Endothelial cell of umbilical vein (primary cell): ENCODE results near the gene PET100. TPM values are rescaled to one million over a fixed set of nuclear protein-coding genes. Genes with fewer than 3 reads are reported as not detected.
A peak's percentile ranks its signal among the peaks of the same experiment; 100 is the strongest.

Experiments
- BruUV-seq: library from RNA; stranded (reverse); fragments of 400-500 nt; replicated peaks from 2 replicates; lab custom pipeline; 2021; lab: Mats Ljungman, UMichigan
- CTCF ChIA-PET: fragments of 300-600, 350-600 bp; sonication (Branson Sonifier 250); formaldehyde crosslinking; loops from one replicate; lab custom pipeline; 2021; ENCODE audit warnings: antibody characterized with exemption, inconsistent platforms; lab: Charles Lee
- POLR2A ChIA-PET: fragments of 300-600, 350-600 bp; sonication (Branson Sonifier 250); formaldehyde crosslinking; loops from one replicate; lab custom pipeline; 2021; ENCODE audit warnings: antibody characterized with exemption, inconsistent platforms; lab: Charles Lee
- DNase-seq: peaks from one replicate; pipeline ENCODE4 v3.0.0-alpha.2; 2011; ENCODE audit warnings: low read depth, low spot score
- FAIRE-seq: peaks from 2 replicates; lab custom pipeline; 2011; peaks lifted over from hg19 to GRCh38; lab: Jason Lieb, UNC
- H2AFZ ChIP-seq: 2 replicates; pipeline ENCODE4 v1.6.0; 2012; ENCODE audit warnings: low read depth, low read length, control low read depth, inconsistent platforms
- H3K27ac ChIP-seq: 2 replicates; pipeline ENCODE4 v1.5.1; 2011; ENCODE audit warnings: low read depth, mild to moderate bottlenecking, control low read depth, low read length, moderate library complexity; ENCODE audit not compliant: insufficient read depth
- H3K27me3 ChIP-seq, 2 experiments: 2 replicates each; pipeline versions ENCODE4 v1.6.0 to v1.6.1; 2011; ENCODE audit warnings: low read length in 2 of 2, mixed read lengths in 1 of 2; ENCODE audit not compliant: control insufficient read depth in 2 of 2, insufficient read depth in 2 of 2
- H3K36me3 ChIP-seq, 2 experiments: 2 replicates in 1 of 2; 3 replicates in 1 of 2; pipeline ENCODE4 v1.5.1; 2011; ENCODE audit warnings: low read length in 2 of 2, mild to moderate bottlenecking in 1 of 2, moderate library complexity in 1 of 2; ENCODE audit not compliant: control insufficient read depth in 2 of 2, insufficient read depth in 2 of 2; ENCODE audit errors: extremely low read depth in 1 of 2
- H3K4me1 ChIP-seq: 3 replicates; pipeline ENCODE4 v1.5.1; 2011; ENCODE audit warnings: mild to moderate bottlenecking, low read length; ENCODE audit not compliant: control insufficient read depth, insufficient read depth; ENCODE audit errors: extremely low read depth
- H3K4me2 ChIP-seq: 2 replicates; pipeline ENCODE4 v1.6.1; 2011; ENCODE audit warnings: low read length, control low read depth, mixed read lengths; ENCODE audit not compliant: insufficient read depth
- H3K4me3 ChIP-seq, 3 experiments: fragments of 200-600 bp in 1 of 3; sonication (generic), shearing (Covaris generic) in 1 of 3; replicated peaks in 1 of 3; 2 replicates each; pipeline ENCODE4 v1.5.1; 2011 to 2016; ENCODE audit warnings: control low read depth in 3 of 3, low read length in 3 of 3, mild to moderate bottlenecking in 2 of 3, inconsistent platforms in 1 of 3, low read depth in 1 of 3, moderate library complexity in 1 of 3; ENCODE audit not compliant: insufficient read depth in 1 of 3
- H3K79me2 ChIP-seq: 2 replicates; pipeline ENCODE4 v1.6.0; 2012; ENCODE audit warnings: low read length, inconsistent platforms; ENCODE audit not compliant: control insufficient read depth, insufficient read depth
- H3K9ac ChIP-seq: replicated peaks from 2 replicates; pipeline ENCODE3; 2011; ENCODE audit warnings: low read length, control low read depth; ENCODE audit not compliant: insufficient read depth; ENCODE audit errors: extremely low read depth
- H3K9me1 ChIP-seq: replicated peaks from 3 replicates; pipeline ENCODE4 v1.6.0; 2011; ENCODE audit warnings: mild to moderate bottlenecking, low read length; ENCODE audit not compliant: control insufficient read depth, insufficient read depth; ENCODE audit errors: extremely low read depth
- H3K9me3 ChIP-seq: replicated peaks from 2 replicates; pipeline ENCODE4 v1.5.1; 2012; ENCODE audit warnings: low read length, inconsistent platforms; ENCODE audit not compliant: control insufficient read depth, insufficient read depth
- H4K20me1 ChIP-seq: replicated peaks from 2 replicates; pipeline ENCODE3; 2011; ENCODE audit warnings: mild to moderate bottlenecking, low read length; ENCODE audit not compliant: control insufficient read depth, insufficient read depth; ENCODE audit errors: extremely low read depth
- CTCF ChIP-seq, 2 donors: IDR thresholded peaks; 1 replicate in 1 of 2; 2 replicates in 1 of 2; pipeline ENCODE4 v1.5.1; 2011; ENCODE audit warnings: low read length in 2 of 2, mild to moderate bottlenecking in 2 of 2, moderate library complexity in 2 of 2, control low read depth in 1 of 2, inconsistent platforms in 1 of 2, low read depth in 1 of 2; ENCODE audit not compliant: insufficient read depth in 1 of 2; ENCODE audit errors: extremely low read depth in 1 of 2
- EZH2 ChIP-seq: IDR thresholded peaks from 2 replicates; pipeline ENCODE4 v1.6.1; 2012; ENCODE audit warnings: borderline replicate concordance, low read depth, mild to moderate bottlenecking, moderate library complexity, low read length, inconsistent platforms; ENCODE audit not compliant: severe bottlenecking
- FOS ChIP-seq: IDR thresholded peaks from 2 replicates; pipeline ENCODE4 v1.6.1; 2011; ENCODE audit warnings: mild to moderate bottlenecking, low read length, moderate library complexity, borderline replicate concordance; ENCODE audit not compliant: insufficient read depth
- GATA2 ChIP-seq: IDR thresholded peaks from 2 replicates; pipeline ENCODE4 v1.7.0; 2011; ENCODE audit warnings: low read depth, mild to moderate bottlenecking, moderate library complexity, mixed read lengths, low read length; ENCODE audit not compliant: insufficient read length, insufficient read depth
- JUN ChIP-seq: IDR thresholded peaks from 2 replicates; pipeline ENCODE4 v1.6.1; 2011; ENCODE audit warnings: borderline replicate concordance, low read depth; ENCODE audit not compliant: insufficient read length, insufficient read depth
- MYC ChIP-seq: IDR thresholded peaks from one replicate; pipeline ENCODE4 v1.6.1; 2011; ENCODE audit warnings: mild to moderate bottlenecking, low read depth, low read length
- POLR2A ChIP-seq: IDR thresholded peaks from 2 replicates; pipeline ENCODE4 v1.6.1; 2012; ENCODE audit warnings: low read depth, mild to moderate bottlenecking, control low read depth, low read length
- POLR2AphosphoS5 ChIP-seq: IDR thresholded peaks from 2 replicates; pipeline ENCODE4 v1.6.1; 2012; ENCODE audit warnings: low read depth, mild to moderate bottlenecking, control low read depth, low read length, moderate library complexity; ENCODE audit not compliant: insufficient read depth
- dilution Hi-C: fragments of 300-500 bp; cut with MboI; formaldehyde crosslinking; loops from one replicate; pipeline ENCODE4 v1.15.0; 2019; ENCODE audit warnings: low sequenced_read_pairs; ENCODE audit not compliant: extremely low pct_ligation_motif_present
- intact Hi-C: fragments of 100-400 bp; cut with micrococcal nuclease; formaldehyde crosslinking; loops from one replicate; pipeline ENCODE4 v1.10.0; 2022
- polyA plus RNA-seq, 4 experiments: library from polyadenylated mRNA; depleted of rRNA in 3 of 4; stranded (reverse) in 3 of 4; unstranded in 1 of 4; fragments of >200 nt; gene quantifications; 2 replicates each; pipeline versions ENCODE4 v1.2.1 to v1.2.3, GENCODE V29; 2011 to 2012; ENCODE audit warnings: missing spikeins in 1 of 4
- total RNA-seq: library from RNA; stranded (reverse); gene quantifications from 2 replicates; pipeline ENCODE4 v1.2.3, GENCODE V29; 2021

Gene PET100
- total and polyA plus RNA-seq, 2 donors (not counting 3 experiments of a cell fraction or from before 2014, with no cell fraction given): 55.0 to 172 TPM

- H3K79me2 ChIP-seq: no peaks in the 10 kb centered on the region
- peaks cover 0 to 2% of the 10 kb centered on the region in 2 experiments for H3K27me3 ChIP-seq
- intact Hi-C loops: loop anchor here (1.0 kb wide), 2 partner anchors 28 to 147 kb away; partner anchors contain the start of gene TRAPPC5
- TF ChIP-seq POLR2A (no peak), CTCF (IDR thresholded peaks at IDR 0.05; ENCODE audit: extremely low read depth in 1 of 2, insufficient read depth in 1 of 2, low read depth in 1 of 2, low read length in 2 of 2) (peak; percentile 90 to 99)
- POLR2A ChIA-PET: no interaction called here
- CTCF ChIA-PET: interaction anchor here (0.7 to 5.1 kb wide), 10 partner anchors 9 to 298 kb away, joined by 3 to 49 read pairs (median 7); partner anchors contain the start of gene TRAPPC5
- no peaks in the 10 kb centered on the region for H3K36me3 ChIP-seq
- H3K9me1 ChIP-seq: no peaks in the 10 kb centered on the region
- dilution Hi-C loops: no loop called here
- no peak overlapping the region for H3K9ac ChIP-seq
- peaks cover 14% of the 10 kb centered on the region for H3K4me1 ChIP-seq
- peak overlapping the region in 1 of 3 experiments; percentile 62 for H3K4me3 ChIP-seq
- no TSS peak for BruUV-seq
- H2AFZ ChIP-seq: peak overlapping the region; percentile 99
- peak overlapping the region; percentile 90 for H3K4me2 ChIP-seq
- peak; percentile 85 for FAIRE-seq
- DNase-seq: peak; percentile 79
- no peak overlapping the region for H3K27ac ChIP-seq
- H3K9me3 ChIP-seq: no peaks in the 10 kb centered on the region
- H4K20me1 ChIP-seq: no peaks in the 10 kb centered on the region
Observed at GRCh38 chr19:7652061-7652641, 22.6 kb downstream of the PET100 start.

- intact Hi-C loops (no loop called here), dilution Hi-C loops (no loop called here)
- no peak overlapping the region for H3K4me2 ChIP-seq
- peaks cover 0 to 2% of the 10 kb centered on the region in 2 experiments for H3K27me3 ChIP-seq
- no peak overlapping the region for H2AFZ ChIP-seq
- no peak for TF ChIP-seq POLR2AphosphoS5
- no peak for TF ChIP-seq MYC
- TF ChIP-seq FOS: no peak
- TF ChIP-seq POLR2A: no peak
- no peak for TF ChIP-seq JUN
- TF ChIP-seq GATA2: no peak
- no peak for TF ChIP-seq EZH2
- TF ChIP-seq CTCF (IDR thresholded peaks at IDR 0.05; ENCODE audit: extremely low read depth in 1 of 2, insufficient read depth in 1 of 2, low read depth in 1 of 2, low read length in 2 of 2): no peak
- H4K20me1 ChIP-seq: no peaks in the 10 kb centered on the region
- H3K36me3 ChIP-seq: no peaks in the 10 kb centered on the region
- ChIA-PET CTCF (interaction anchor here (0.6 to 3.8 kb wide), 3 partner anchors 26 to 145 kb away, joined by 3 to 23 read pairs (median 6); partner anchors contain the start of gene TRAPPC5), POLR2A (no interaction called here)
- no peak for FAIRE-seq
- BruUV-seq: no TSS peak
- H3K79me2 ChIP-seq: no peaks in the 10 kb centered on the region
- peaks cover 14% of the 10 kb centered on the region for H3K4me1 ChIP-seq
- H3K4me3 ChIP-seq: no peak overlapping the region
- no peak overlapping the region for H3K27ac ChIP-seq
- no peak overlapping the region for H3K9ac ChIP-seq
- no peaks in the 10 kb centered on the region for H3K9me3 ChIP-seq
- H3K9me1 ChIP-seq: no peaks in the 10 kb centered on the region
- no peak for DNase-seq
Observed at GRCh38 chr19:7654401-7654800, 24.8 kb downstream of the PET100 start.
